Measurements from ENCODE around the gene SH3BP2.
A peak's percentile ranks its signal among the peaks of the same experiment; 100 is the strongest.

Gene SH3BP2

GRCh38 chr4:2818351-2818939 is 25.6 kb downstream of the SH3BP2 start:
- Histone ChIP-seq H3K4me1 (ENCODE audit: control insufficient read depth, insufficient read depth, low read length) (no peaks in the 10 kb centered on the region), H3K27ac (ENCODE audit: low read depth, low read length) (peak overlapping the region; percentile 66), H3K4me3 (ENCODE audit: low read depth, low read length) (peak overlapping the region; percentile 79), H3K36me3 (ENCODE audit: control insufficient read depth, insufficient read depth, low read length) (peaks cover 21% of the 10 kb centered on the region), H3K9me3 (ENCODE audit: control insufficient read depth, insufficient read depth, low read length) (no peaks in the 10 kb centered on the region), H3K27me3 (ENCODE audit: control insufficient read depth, insufficient read depth, low read length) (no peaks in the 10 kb centered on the region; the same call in none of the 2 replicates), H3K9ac (ENCODE audit: low read depth, low read length) (peak overlapping the region; percentile 79)

GRCh38 chr4:2819244-2820215 is 26.6 kb downstream of the SH3BP2 start:
- no peak overlapping the region; the same call in none of the 2 replicates for H3K4me3 ChIP-seq (ENCODE audit: low read depth, low read length)
- H3K4me1 ChIP-seq (ENCODE audit: control insufficient read depth, insufficient read depth, low read length) = no peaks in the 10 kb centered on the region

GRCh38 chr4:2820216-2820982 is 27.5 kb downstream of the SH3BP2 start:
- Histone ChIP-seq H3K9me3 (ENCODE audit: control insufficient read depth, insufficient read depth, low read length) (no peaks in the 10 kb centered on the region), H3K27me3 (ENCODE audit: control insufficient read depth, insufficient read depth, low read length) (no peaks in the 10 kb centered on the region; the same call in none of the 2 replicates), H3K9ac (ENCODE audit: low read depth, low read length) (no peak overlapping the region), H3K4me1 (ENCODE audit: control insufficient read depth, insufficient read depth, low read length) (no peaks in the 10 kb centered on the region), H3K27ac (ENCODE audit: low read depth, low read length) (no peak overlapping the region), H3K4me3 (ENCODE audit: low read depth, low read length) (no peak overlapping the region), H3K36me3 (ENCODE audit: control insufficient read depth, insufficient read depth, low read length) (peaks cover 41% of the 10 kb centered on the region)

More at GRCh38 chr4:2819244-2820215, 26.6 kb downstream of the SH3BP2 start:
- no peaks in the 10 kb centered on the region; the same call in none of the 2 replicates for H3K27me3 ChIP-seq (ENCODE audit: control insufficient read depth, insufficient read depth, low read length)
- no peak overlapping the region for H3K9ac ChIP-seq (ENCODE audit: low read depth, low read length)
- H3K36me3 ChIP-seq (ENCODE audit: control insufficient read depth, insufficient read depth, low read length) = peaks cover 32% of the 10 kb centered on the region
- no peaks in the 10 kb centered on the region for H3K9me3 ChIP-seq (ENCODE audit: control insufficient read depth, insufficient read depth, low read length)
- no peak overlapping the region for H3K27ac ChIP-seq (ENCODE audit: low read depth, low read length)

GRCh38 chr4:2822461-2823300 is 29.8 kb downstream of the SH3BP2 start:
- Histone ChIP-seq H3K36me3 (ENCODE audit: control insufficient read depth, insufficient read depth, low read length) (peaks cover 56% of the 10 kb centered on the region), H3K4me3 (ENCODE audit: low read depth, low read length) (no peak overlapping the region), H3K4me1 (ENCODE audit: control insufficient read depth, insufficient read depth, low read length) (no peaks in the 10 kb centered on the region), H3K9ac (ENCODE audit: low read depth, low read length) (no peak overlapping the region), H3K27me3 (ENCODE audit: control insufficient read depth, insufficient read depth, low read length) (no peaks in the 10 kb centered on the region), H3K9me3 (ENCODE audit: control insufficient read depth, insufficient read depth, low read length) (no peaks in the 10 kb centered on the region), H3K27ac (ENCODE audit: low read depth, low read length) (no peak overlapping the region)

GRCh38 chr4:2823301-2823670 is 30.4 kb downstream of the SH3BP2 start:
- H3K9ac ChIP-seq (ENCODE audit: low read depth, low read length) = no peak overlapping the region
- no peak overlapping the region for H3K27ac ChIP-seq (ENCODE audit: low read depth, low read length)
- H3K4me3 ChIP-seq (ENCODE audit: low read depth, low read length) = no peak overlapping the region
- H3K4me1 ChIP-seq (ENCODE audit: control insufficient read depth, insufficient read depth, low read length) = no peaks in the 10 kb centered on the region
- peaks cover 63% of the 10 kb centered on the region for H3K36me3 ChIP-seq (ENCODE audit: control insufficient read depth, insufficient read depth, low read length)
- no peaks in the 10 kb centered on the region for H3K27me3 ChIP-seq (ENCODE audit: control insufficient read depth, insufficient read depth, low read length)
- no peaks in the 10 kb centered on the region for H3K9me3 ChIP-seq (ENCODE audit: control insufficient read depth, insufficient read depth, low read length)

GRCh38 chr4:2823671-2824328 is 30.9 kb downstream of the SH3BP2 start:
- no peaks in the 10 kb centered on the region for H3K9me3 ChIP-seq (ENCODE audit: control insufficient read depth, insufficient read depth, low read length)
- H3K27me3 ChIP-seq (ENCODE audit: control insufficient read depth, insufficient read depth, low read length) = no peaks in the 10 kb centered on the region
- no peaks in the 10 kb centered on the region for H3K4me1 ChIP-seq (ENCODE audit: control insufficient read depth, insufficient read depth, low read length)
- H3K27ac ChIP-seq (ENCODE audit: low read depth, low read length) = no peak overlapping the region
- H3K4me3 ChIP-seq (ENCODE audit: low read depth, low read length) = no peak overlapping the region
- H3K36me3 ChIP-seq (ENCODE audit: control insufficient read depth, insufficient read depth, low read length) = peaks cover 68% of the 10 kb centered on the region
- H3K9ac ChIP-seq (ENCODE audit: low read depth, low read length) = no peak overlapping the region

GRCh38 chr4:2824329-2824835 is 31.5 kb downstream of the SH3BP2 start:
- peaks cover 71% of the 10 kb centered on the region for H3K36me3 ChIP-seq (ENCODE audit: control insufficient read depth, insufficient read depth, low read length)

GRCh38 chr4:2824836-2825381 is 32.0 kb downstream of the SH3BP2 start:
- Histone ChIP-seq H3K9me3 (ENCODE audit: control insufficient read depth, insufficient read depth, low read length) (no peaks in the 10 kb centered on the region), H3K4me1 (ENCODE audit: control insufficient read depth, insufficient read depth, low read length) (no peaks in the 10 kb centered on the region), H3K9ac (ENCODE audit: low read depth, low read length) (no peak overlapping the region), H3K27ac (ENCODE audit: low read depth, low read length) (no peak overlapping the region), H3K27me3 (ENCODE audit: control insufficient read depth, insufficient read depth, low read length) (no peaks in the 10 kb centered on the region), H3K36me3 (ENCODE audit: control insufficient read depth, insufficient read depth, low read length) (peaks cover 75% of the 10 kb centered on the region), H3K4me3 (ENCODE audit: low read depth, low read length) (no peak overlapping the region)

More at GRCh38 chr4:2824329-2824835, 31.5 kb downstream of the SH3BP2 start:
- H3K4me3 ChIP-seq (ENCODE audit: low read depth, low read length) = no peak overlapping the region
- no peak overlapping the region for H3K27ac ChIP-seq (ENCODE audit: low read depth, low read length)
- no peaks in the 10 kb centered on the region for H3K9me3 ChIP-seq (ENCODE audit: control insufficient read depth, insufficient read depth, low read length)
- no peaks in the 10 kb centered on the region for H3K27me3 ChIP-seq (ENCODE audit: control insufficient read depth, insufficient read depth, low read length)
- no peak overlapping the region for H3K9ac ChIP-seq (ENCODE audit: low read depth, low read length)
- H3K4me1 ChIP-seq (ENCODE audit: control insufficient read depth, insufficient read depth, low read length) = no peaks in the 10 kb centered on the region

- H3K9ac ChIP-seq (ENCODE audit: low read depth, low read length) = no peak overlapping the region
- no peaks in the 10 kb centered on the region for H3K9me3 ChIP-seq (ENCODE audit: control insufficient read depth, insufficient read depth, low read length)
- no peaks in the 10 kb centered on the region for H3K27me3 ChIP-seq (ENCODE audit: control insufficient read depth, insufficient read depth, low read length)
- H3K27ac ChIP-seq (ENCODE audit: low read depth, low read length) = no peak overlapping the region
- peaks cover 80% of the 10 kb centered on the region for H3K36me3 ChIP-seq (ENCODE audit: control insufficient read depth, insufficient read depth, low read length)
- no peaks in the 10 kb centered on the region for H3K4me1 ChIP-seq (ENCODE audit: control insufficient read depth, insufficient read depth, low read length)
- H3K4me3 ChIP-seq (ENCODE audit: low read depth, low read length) = no peak overlapping the region
Observed at GRCh38 chr4:2825740-2826139, 32.9 kb downstream of the SH3BP2 start.
